Prostate gland (tissue), 2 donors: ENCODE data around the gene PTPRM. TPM values are rescaled to one million over a fixed set of nuclear protein-coding genes. Genes with fewer than 3 reads are reported as not detected.

Experiments
- DNase-seq: peaks from one replicate; pipeline ENCODE4 v3.0.0-alpha.2; 2019; ENCODE audit warnings: low spot score
- H3K27ac ChIP-seq, 2 donors: fragments of 200-600 bp; sonication (generic); 2 replicates each; pipeline ENCODE4 v1.5.1; 2017 to 2019
- H3K27me3 ChIP-seq: fragments of 200-600 bp; sonication (generic); replicated peaks from 2 replicates; pipeline ENCODE4 v1.5.1; 2019; ENCODE audit not compliant: insufficient read depth
- H3K36me3 ChIP-seq, 2 donors: fragments of 200-600 bp; sonication (generic); 1 replicate in 1 of 2; 2 replicates in 1 of 2; pipeline versions ENCODE4 v1.5.1 to v1.8.1; 2017 to 2019
- H3K4me1 ChIP-seq: fragments of 200-600 bp; sonication (generic); replicated peaks from 2 replicates; pipeline ENCODE4 v1.5.1; 2019
- H3K4me3 ChIP-seq, 2 donors: fragments of 200-600 bp; sonication (generic); 2 replicates each; pipeline ENCODE4 v1.5.1; 2017 to 2019
- H3K9me3 ChIP-seq: fragments of 200-600 bp; sonication (generic); 2 replicates; pipeline ENCODE4 v1.5.1; 2017
- POLR2A ChIP-seq: fragments of 450-650 bp; IDR thresholded peaks from one replicate; pipeline ENCODE4 v1.6.1; 2016; ENCODE audit warnings: antibody characterized with exemption, mild to moderate bottlenecking
- POLR2AphosphoS5 ChIP-seq: sonication (generic); formaldehyde crosslinking; IDR thresholded peaks from one replicate; pipeline ENCODE4 v1.6.1; 2017; ENCODE audit warnings: antibody characterized with exemption
- WGBS: methylation state at CpG from one replicate; pipeline ENCODE4 v1.1.5; 2018; 5-methylcytosine and 5-hydroxymethylcytosine counted together
- intact Hi-C: fragments of 100-400 bp; cut with DNase I; formaldehyde crosslinking; loops from one replicate; pipeline ENCODE4 v1.14.2; 2022
- total RNA-seq, 2 donors: library from RNA; depleted of rRNA; stranded (reverse); fragments of >200 nt; gene quantifications; one replicate each; pipeline ENCODE4 v1.1.0, GENCODE V29; 2016
- TF ChIP-seq, protein P1 (sequence below), 4 experiments: fragments of 200-600 bp in 2 of 4; fragments of 450-650 bp in 2 of 4; sonication (generic) in 2 of 4; IDR thresholded peaks; 1 replicate in 3 of 4; 2 replicates in 1 of 4; pipeline ENCODE4 v1.5.1; 2016 to 2019; ENCODE audit warnings: antibody characterized with exemption in 4 of 4, mild to moderate bottlenecking in 2 of 4, moderate library complexity in 2 of 4

PTPRM gene
- total RNA-seq, 2 donors from 2014 or later, result 32.9 to 92.6 TPM

GRCh38 chr18:8247700-8248099 lies 680.6 kb downstream of the PTPRM start:
- no peak for TF ChIP-seq POLR2AphosphoS5
- TF ChIP-seq, protein P1, sequence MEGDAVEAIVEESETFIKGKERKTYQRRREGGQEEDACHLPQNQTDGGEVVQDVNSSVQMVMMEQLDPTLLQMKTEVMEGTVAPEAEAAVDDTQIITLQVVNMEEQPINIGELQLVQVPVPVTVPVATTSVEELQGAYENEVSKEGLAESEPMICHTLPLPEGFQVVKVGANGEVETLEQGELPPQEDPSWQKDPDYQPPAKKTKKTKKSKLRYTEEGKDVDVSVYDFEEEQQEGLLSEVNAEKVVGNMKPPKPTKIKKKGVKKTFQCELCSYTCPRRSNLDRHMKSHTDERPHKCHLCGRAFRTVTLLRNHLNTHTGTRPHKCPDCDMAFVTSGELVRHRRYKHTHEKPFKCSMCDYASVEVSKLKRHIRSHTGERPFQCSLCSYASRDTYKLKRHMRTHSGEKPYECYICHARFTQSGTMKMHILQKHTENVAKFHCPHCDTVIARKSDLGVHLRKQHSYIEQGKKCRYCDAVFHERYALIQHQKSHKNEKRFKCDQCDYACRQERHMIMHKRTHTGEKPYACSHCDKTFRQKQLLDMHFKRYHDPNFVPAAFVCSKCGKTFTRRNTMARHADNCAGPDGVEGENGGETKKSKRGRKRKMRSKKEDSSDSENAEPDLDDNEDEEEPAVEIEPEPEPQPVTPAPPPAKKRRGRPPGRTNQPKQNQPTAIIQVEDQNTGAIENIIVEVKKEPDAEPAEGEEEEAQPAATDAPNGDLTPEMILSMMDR (IDR thresholded peaks at IDR 0.05), result no peak
- no peak for TF ChIP-seq POLR2A
- WGBS, result 86% methylated on average over 6 of the region's 6 CpGs
- no peaks in the 10 kb centered on the region for H3K9me3 ChIP-seq
- H3K4me1 ChIP-seq, result no peaks in the 10 kb centered on the region
- intact Hi-C loops, result no loop called here
- H3K27ac ChIP-seq, result no peak overlapping the region
- no peak overlapping the region for H3K4me3 ChIP-seq
- no peak for DNase-seq
- no peaks in the 10 kb centered on the region for H3K27me3 ChIP-seq
- H3K36me3 ChIP-seq, result no peaks in the 10 kb centered on the region

GRCh38 chr18:8248576-8248975 lies 681.5 kb downstream of the PTPRM start:
- intact Hi-C loops, result no loop called here
- DNase-seq, result no peak
- Histone ChIP-seq H3K27me3 (no peaks in the 10 kb centered on the region), H3K9me3 (no peaks in the 10 kb centered on the region), H3K27ac (no peak overlapping the region), H3K4me3 (no peak overlapping the region), H3K36me3 (no peaks in the 10 kb centered on the region), H3K4me1 (no peaks in the 10 kb centered on the region)
- WGBS, result 87% methylated on average over 4 of the region's 4 CpGs
- TF ChIP-seq POLR2A (no peak), POLR2AphosphoS5 (no peak)
- TF ChIP-seq, protein P1 (IDR thresholded peaks at IDR 0.05), result no peak

DNA sequence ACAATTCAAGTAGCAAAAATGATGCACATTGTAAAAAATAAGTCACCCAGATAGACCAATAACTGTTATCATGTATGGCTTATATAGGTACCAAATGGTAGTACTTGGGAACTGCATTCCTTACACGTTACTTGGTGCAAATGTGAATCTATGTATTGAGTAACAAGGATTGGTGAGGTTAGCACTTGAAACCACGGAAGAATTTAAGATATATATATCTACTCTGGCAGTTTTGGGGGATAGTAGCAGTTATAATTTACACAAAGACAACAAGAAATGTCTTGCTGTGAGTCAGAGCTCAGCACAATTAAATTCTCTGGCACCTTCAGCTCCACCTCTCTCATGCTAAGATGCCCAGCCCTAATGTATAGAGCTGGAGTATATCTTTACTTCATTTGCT lies 682.7 kb downstream of the PTPRM start:
- TF ChIP-seq POLR2A (no peak), POLR2AphosphoS5 (no peak)
- TF ChIP-seq, protein P1 (IDR thresholded peaks at IDR 0.05), result no peak
- H3K36me3 ChIP-seq, result no peaks in the 10 kb centered on the region
- no peak for DNase-seq
- 95% methylated on average over 2 of the region's 2 CpGs for WGBS
- H3K4me3 ChIP-seq, result no peak overlapping the region
- intact Hi-C loops, result no loop called here
- H3K4me1 ChIP-seq, result no peaks in the 10 kb centered on the region
- no peak overlapping the region for H3K27ac ChIP-seq
- no peaks in the 10 kb centered on the region for H3K27me3 ChIP-seq
- H3K9me3 ChIP-seq, result no peaks in the 10 kb centered on the region

GRCh38 chr18:8252371-8252770 lies 685.3 kb downstream of the PTPRM start:
- no peaks in the 10 kb centered on the region for H3K36me3 ChIP-seq
- no peaks in the 10 kb centered on the region for H3K27me3 ChIP-seq
- H3K9me3 ChIP-seq, result no peaks in the 10 kb centered on the region
- intact Hi-C loops, result no loop called here
- H3K27ac ChIP-seq, result no peak overlapping the region
- H3K4me3 ChIP-seq, result no peak overlapping the region
- no peaks in the 10 kb centered on the region for H3K4me1 ChIP-seq
- TF ChIP-seq POLR2A (no peak), POLR2AphosphoS5 (no peak)
- TF ChIP-seq, protein P1 (IDR thresholded peaks at IDR 0.05), result no peak
- 90% methylated on average over 3 of the region's 3 CpGs for WGBS
- no peak for DNase-seq

DNA sequence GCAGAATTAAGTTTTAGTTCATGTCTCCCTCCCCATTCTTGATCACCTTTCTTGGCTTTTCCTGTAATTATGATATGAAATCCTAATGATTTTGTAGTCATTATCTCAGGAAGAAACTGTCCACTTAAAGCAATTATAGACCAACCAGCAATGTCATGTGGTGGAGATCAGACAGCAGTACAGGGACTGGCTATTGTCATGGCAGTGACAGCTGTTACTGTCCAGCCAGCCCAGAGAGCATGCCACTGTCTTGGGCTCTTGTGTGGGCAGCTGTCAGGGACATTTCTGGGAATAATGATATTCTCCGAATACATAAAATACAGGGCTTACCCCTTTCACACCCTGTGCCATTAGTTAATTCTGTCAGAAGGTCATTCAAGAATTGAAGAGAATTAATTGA lies 686.8 kb downstream of the PTPRM start:
- WGBS, result 100% methylated on average over 1 of the region's 1 CpG
- no peak overlapping the region for H3K4me3 ChIP-seq
- DNase-seq, result no peak
- no peaks in the 10 kb centered on the region for H3K27me3 ChIP-seq
- no peaks in the 10 kb centered on the region for H3K9me3 ChIP-seq
- intact Hi-C loops, result no loop called here
- TF ChIP-seq POLR2A, result no peak
- TF ChIP-seq, protein P1 (IDR thresholded peaks at IDR 0.05), result no peak
- H3K36me3 ChIP-seq, result no peaks in the 10 kb centered on the region
- H3K27ac ChIP-seq, result no peak overlapping the region
- H3K4me1 ChIP-seq, result no peaks in the 10 kb centered on the region
